Prostate gland (tissue), 2 donors: ENCODE results near the gene SASH1.

Experiments
- POLR2A ChIP-seq: fragments of 450-650 bp; IDR thresholded peaks from one replicate; pipeline ENCODE4 v1.6.1; 2016; ENCODE audit warnings: antibody characterized with exemption, mild to moderate bottlenecking
- POLR2AphosphoS5 ChIP-seq: sonication (generic); formaldehyde crosslinking; IDR thresholded peaks from one replicate; pipeline ENCODE4 v1.6.1; 2017; ENCODE audit warnings: antibody characterized with exemption
- TF ChIP-seq, protein P1 (sequence below), 4 experiments: fragments of 200-600 bp in 2 of 4; fragments of 450-650 bp in 2 of 4; sonication (generic) in 2 of 4; IDR thresholded peaks; 1 replicate in 3 of 4; 2 replicates in 1 of 4; pipeline ENCODE4 v1.5.1; 2016 to 2019; ENCODE audit warnings: antibody characterized with exemption in 4 of 4, mild to moderate bottlenecking in 2 of 4, moderate library complexity in 2 of 4

DNA sequence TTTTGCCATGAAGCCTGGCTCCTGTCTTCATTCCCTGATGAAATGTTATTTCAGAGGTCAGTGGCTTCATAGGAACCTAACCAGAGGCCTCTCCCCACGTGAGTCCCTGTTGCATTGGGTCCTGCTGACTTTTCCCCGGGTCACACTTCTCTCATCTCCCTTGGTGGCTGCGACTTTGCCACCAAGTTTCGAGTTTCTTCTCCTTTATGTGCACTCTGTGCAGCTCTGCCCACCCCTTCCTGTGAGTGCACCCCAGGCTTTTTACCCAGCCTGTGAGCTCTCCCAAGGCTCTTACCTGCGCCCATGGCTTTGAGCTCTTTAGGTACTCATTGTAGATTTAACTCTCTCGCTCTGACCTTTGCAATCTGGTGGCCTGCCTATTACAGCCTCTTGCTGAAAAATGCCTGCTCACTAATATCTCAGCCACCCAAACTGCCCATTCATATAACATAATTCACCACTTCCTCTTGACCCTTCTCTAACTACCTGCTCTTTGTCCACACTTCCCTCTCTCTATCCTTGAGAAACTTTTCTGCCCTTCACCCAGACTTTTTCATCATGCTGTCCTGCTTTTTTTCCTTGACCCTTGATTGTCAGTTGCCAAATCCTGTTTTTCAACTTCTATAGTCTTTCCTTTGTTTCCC lies 105.9 kb downstream of the SASH1 start:
- TF ChIP-seq POLR2A: no peak
- TF ChIP-seq, protein P1, sequence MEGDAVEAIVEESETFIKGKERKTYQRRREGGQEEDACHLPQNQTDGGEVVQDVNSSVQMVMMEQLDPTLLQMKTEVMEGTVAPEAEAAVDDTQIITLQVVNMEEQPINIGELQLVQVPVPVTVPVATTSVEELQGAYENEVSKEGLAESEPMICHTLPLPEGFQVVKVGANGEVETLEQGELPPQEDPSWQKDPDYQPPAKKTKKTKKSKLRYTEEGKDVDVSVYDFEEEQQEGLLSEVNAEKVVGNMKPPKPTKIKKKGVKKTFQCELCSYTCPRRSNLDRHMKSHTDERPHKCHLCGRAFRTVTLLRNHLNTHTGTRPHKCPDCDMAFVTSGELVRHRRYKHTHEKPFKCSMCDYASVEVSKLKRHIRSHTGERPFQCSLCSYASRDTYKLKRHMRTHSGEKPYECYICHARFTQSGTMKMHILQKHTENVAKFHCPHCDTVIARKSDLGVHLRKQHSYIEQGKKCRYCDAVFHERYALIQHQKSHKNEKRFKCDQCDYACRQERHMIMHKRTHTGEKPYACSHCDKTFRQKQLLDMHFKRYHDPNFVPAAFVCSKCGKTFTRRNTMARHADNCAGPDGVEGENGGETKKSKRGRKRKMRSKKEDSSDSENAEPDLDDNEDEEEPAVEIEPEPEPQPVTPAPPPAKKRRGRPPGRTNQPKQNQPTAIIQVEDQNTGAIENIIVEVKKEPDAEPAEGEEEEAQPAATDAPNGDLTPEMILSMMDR (IDR thresholded peaks at IDR 0.05): no peak
- TF ChIP-seq POLR2AphosphoS5: no peak
